ENCODE results near the gene ZSCAN2.

ZSCAN2 gene

DNA sequence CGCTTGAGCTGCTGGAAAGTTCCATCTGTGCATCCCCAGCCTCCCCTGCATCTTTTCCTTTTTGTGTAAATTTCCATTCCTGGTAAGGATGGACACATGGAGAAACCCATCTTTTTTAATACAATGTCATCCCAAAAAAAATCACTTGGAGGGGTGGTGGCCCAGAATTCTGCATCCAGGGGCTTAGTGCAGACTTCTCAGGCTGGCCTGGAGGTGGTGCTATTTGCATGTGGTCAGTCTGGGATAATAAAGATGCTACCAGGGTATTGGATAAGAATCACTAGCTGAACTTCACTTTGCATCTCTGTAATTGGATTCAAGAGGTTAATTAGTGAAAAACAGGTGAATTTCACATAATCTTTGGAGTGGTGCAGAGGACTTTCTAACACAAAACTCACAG, 1.8 kb upstream of the ZSCAN2 start:
- TF ChIP-seq, protein P1, sequence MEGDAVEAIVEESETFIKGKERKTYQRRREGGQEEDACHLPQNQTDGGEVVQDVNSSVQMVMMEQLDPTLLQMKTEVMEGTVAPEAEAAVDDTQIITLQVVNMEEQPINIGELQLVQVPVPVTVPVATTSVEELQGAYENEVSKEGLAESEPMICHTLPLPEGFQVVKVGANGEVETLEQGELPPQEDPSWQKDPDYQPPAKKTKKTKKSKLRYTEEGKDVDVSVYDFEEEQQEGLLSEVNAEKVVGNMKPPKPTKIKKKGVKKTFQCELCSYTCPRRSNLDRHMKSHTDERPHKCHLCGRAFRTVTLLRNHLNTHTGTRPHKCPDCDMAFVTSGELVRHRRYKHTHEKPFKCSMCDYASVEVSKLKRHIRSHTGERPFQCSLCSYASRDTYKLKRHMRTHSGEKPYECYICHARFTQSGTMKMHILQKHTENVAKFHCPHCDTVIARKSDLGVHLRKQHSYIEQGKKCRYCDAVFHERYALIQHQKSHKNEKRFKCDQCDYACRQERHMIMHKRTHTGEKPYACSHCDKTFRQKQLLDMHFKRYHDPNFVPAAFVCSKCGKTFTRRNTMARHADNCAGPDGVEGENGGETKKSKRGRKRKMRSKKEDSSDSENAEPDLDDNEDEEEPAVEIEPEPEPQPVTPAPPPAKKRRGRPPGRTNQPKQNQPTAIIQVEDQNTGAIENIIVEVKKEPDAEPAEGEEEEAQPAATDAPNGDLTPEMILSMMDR (IDR thresholded peaks at IDR 0.05): peak; percentile 77

DNA sequence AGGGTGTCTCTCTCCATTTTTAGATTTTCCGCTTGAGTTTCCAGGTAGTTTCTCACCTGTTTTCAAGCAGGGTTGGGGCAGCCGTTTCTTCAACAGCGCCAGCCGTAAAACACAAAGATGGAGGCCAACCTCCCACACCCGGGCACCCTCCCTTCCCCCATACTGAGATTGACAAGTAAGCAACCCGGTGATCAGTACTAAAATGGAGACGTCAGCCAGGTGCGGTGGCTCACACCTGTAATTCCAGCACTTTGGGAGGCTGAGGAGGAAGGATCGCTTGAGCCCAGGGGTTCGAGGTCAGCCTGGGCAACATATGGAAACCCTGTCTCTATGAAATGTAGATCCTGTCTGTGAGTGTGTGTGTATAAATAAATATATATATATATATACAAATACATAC, 903 bp upstream of the ZSCAN2 start:
- TF ChIP-seq, protein P1 (IDR thresholded peaks at IDR 0.05): no peak

- TF ChIP-seq, protein P1 (IDR thresholded peaks at IDR 0.05): no peak
Measured at GRCh38 chr15:84600331-84600686, 500 bp upstream of the ZSCAN2 start.

- TF ChIP-seq, protein P1 (IDR thresholded peaks at IDR 0.05): no peak
Measured at GRCh38 chr15:84601555-84601838, 688 bp downstream of the ZSCAN2 start.

GRCh38 chr15:84603630-84604379, 3.0 kb downstream of the ZSCAN2 start:
- TF ChIP-seq, protein P1 (IDR thresholded peaks at IDR 0.05): no peak

DNA sequence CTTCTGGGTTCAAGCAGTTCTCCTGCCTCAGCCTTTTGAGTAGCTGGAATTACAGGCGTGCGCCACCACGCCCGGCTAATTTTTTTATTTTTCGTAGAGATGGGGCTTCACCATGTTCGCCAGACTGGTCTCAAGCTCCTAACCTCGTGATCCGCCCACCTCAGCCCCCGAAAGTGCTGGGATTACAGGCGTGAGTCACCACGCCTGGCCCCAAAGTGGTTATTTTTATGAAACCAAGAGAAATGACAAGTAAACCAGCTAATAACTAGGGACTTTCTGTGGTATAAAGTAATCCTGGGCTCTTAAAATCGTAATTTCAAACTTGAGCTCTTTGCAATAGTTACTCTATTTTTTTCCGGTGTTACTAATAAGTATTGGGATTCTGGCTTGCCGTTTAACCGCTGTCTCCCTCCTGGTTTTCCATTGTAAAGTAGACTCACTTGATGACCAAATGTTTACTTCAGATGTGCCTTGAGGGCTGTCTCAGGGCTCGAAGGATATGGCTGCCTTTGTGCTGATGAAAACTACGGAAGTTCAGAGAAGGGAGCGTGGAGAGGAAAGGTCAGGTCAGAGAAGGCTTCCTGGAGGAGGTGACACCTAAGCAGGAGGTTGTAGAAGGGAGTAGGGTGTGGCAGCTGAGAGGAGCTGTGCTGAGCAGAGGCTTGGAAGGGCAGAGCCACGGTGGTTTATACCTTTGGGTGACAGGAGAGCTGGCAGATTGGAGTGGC, 4.2 kb downstream of the ZSCAN2 start:
- TF ChIP-seq, protein P1 (IDR thresholded peaks at IDR 0.05): no peak

GRCh38 chr15:84605554-84605882, 4.7 kb downstream of the ZSCAN2 start:
- TF ChIP-seq, protein P1 (IDR thresholded peaks at IDR 0.05): no peak

Data from LNCAP (cell line).